IMR-90 (cell line): ENCODE measurements around the gene ALS2CL.

Source experiments
- POLR2A ChIP-seq: IDR thresholded peaks from 2 replicates; pipeline ENCODE4 v1.6.1; 2012; ENCODE audit warnings: mild to moderate bottlenecking, low read depth, low read length
- RFX5 ChIP-seq: IDR thresholded peaks from 2 replicates; pipeline ENCODE4 v1.8.0; 2012; ENCODE audit warnings: low read depth, mild to moderate bottlenecking, low read length, moderate library complexity
- TF ChIP-seq, protein P1 (sequence below): conservative IDR thresholded peaks from 2 replicates; pipeline ENCODE4 v1.5.1; 2012; ENCODE audit warnings: mild to moderate bottlenecking, low read depth, low read length, improper control_type of control experiment
- TF ChIP-seq, protein P2 (sequence below): fragments of 150-350 bp; IDR thresholded peaks from 2 replicates; pipeline ENCODE4 v1.6.1; 2016; ENCODE audit warnings: low read depth, mild to moderate bottlenecking, low read length, moderate library complexity, borderline replicate concordance

DNA sequence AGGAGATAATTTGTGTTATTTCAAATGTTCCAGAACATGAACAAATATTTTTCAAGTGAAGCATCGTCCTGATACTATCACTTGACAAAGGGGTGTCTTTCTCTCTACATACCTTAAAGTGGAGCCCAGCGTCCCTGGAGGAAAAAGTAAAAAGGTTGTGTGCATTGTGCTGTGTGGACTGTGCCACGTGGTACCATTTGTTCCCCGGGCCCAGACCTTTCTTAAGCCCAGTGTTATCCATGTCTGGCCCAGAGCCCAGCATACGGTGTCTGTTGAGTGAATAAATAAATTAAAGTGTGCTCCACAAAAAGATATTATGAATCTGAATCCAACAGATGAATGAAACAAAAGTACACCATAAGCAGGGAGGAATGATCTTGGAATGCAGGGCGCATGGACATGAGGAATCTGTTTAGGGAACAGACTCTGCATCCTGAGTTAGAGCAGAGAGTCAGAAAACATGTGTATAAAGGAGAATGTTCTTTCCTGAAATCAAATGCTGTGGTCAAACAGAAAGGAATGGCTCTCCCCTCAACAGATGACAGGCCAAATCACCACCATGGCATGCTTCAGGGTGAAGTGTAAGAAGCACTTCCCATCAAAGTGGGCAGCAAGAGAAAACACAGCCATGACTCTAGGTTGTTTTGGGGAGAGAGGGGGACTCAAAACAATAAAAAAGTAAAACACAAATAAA, 32.3 kb upstream of the ALS2CL start:
- TF ChIP-seq POLR2A (no peak), RFX5 (no peak)
- TF ChIP-seq, protein P1, sequence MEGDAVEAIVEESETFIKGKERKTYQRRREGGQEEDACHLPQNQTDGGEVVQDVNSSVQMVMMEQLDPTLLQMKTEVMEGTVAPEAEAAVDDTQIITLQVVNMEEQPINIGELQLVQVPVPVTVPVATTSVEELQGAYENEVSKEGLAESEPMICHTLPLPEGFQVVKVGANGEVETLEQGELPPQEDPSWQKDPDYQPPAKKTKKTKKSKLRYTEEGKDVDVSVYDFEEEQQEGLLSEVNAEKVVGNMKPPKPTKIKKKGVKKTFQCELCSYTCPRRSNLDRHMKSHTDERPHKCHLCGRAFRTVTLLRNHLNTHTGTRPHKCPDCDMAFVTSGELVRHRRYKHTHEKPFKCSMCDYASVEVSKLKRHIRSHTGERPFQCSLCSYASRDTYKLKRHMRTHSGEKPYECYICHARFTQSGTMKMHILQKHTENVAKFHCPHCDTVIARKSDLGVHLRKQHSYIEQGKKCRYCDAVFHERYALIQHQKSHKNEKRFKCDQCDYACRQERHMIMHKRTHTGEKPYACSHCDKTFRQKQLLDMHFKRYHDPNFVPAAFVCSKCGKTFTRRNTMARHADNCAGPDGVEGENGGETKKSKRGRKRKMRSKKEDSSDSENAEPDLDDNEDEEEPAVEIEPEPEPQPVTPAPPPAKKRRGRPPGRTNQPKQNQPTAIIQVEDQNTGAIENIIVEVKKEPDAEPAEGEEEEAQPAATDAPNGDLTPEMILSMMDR = no peak
- TF ChIP-seq, protein P2, sequence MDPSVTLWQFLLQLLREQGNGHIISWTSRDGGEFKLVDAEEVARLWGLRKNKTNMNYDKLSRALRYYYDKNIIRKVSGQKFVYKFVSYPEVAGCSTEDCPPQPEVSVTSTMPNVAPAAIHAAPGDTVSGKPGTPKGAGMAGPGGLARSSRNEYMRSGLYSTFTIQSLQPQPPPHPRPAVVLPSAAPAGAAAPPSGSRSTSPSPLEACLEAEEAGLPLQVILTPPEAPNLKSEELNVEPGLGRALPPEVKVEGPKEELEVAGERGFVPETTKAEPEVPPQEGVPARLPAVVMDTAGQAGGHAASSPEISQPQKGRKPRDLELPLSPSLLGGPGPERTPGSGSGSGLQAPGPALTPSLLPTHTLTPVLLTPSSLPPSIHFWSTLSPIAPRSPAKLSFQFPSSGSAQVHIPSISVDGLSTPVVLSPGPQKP = no peak
